HepG2 (cell line): Measurements from ENCODE around the gene NPB. TPM values are rescaled to one million over a fixed set of nuclear protein-coding genes. Genes with fewer than 3 reads are reported as not detected.

Experiments
- CTCF ChIP-seq: sonication (generic); formaldehyde crosslinking; IDR thresholded peaks from 2 replicates; pipeline ENCODE4 v1.5.0; 2020; ENCODE audit warnings: mild to moderate bottlenecking, missing genetic modification reagents, moderate library complexity
- ZNF20 ChIP-seq: sonication (generic); formaldehyde crosslinking; IDR thresholded peaks from 2 replicates; pipeline ENCODE4 v1.4.0; 2020; ENCODE audit warnings: mild to moderate bottlenecking, moderate library complexity, missing genetic modification reagents
- ZNF646 ChIP-seq: sonication (generic); formaldehyde crosslinking; IDR thresholded peaks from 2 replicates; pipeline ENCODE4 v1.9.0; 2021; ENCODE audit warnings: mild to moderate bottlenecking, missing genetic modification reagents
- ZNF773 ChIP-seq: sonication (generic); formaldehyde crosslinking; IDR thresholded peaks from 2 replicates; pipeline ENCODE4 v1.4.0; 2020; ENCODE audit warnings: missing genetic modification reagents, borderline replicate concordance
- polyA plus RNA-seq, 8 experiments: library from polyadenylated mRNA; depleted of rRNA in 3 of 8; stranded (reverse) in 7 of 8; unstranded in 1 of 8; fragments of >200 nt; fragmentation: Illumina TruSeq in 4 of 8; extraction: Trizol in 4 of 8; gene quantifications; 2 replicates each; pipeline versions ENCODE4 v1.2.1 to v1.2.3, GENCODE V29; 2011 to 2016; ENCODE audit warnings: low read depth in 4 of 8, missing spikeins in 1 of 8, mixed read lengths in 1 of 8; ENCODE audit not compliant: insufficient read depth in 1 of 8
- total RNA-seq, 5 experiments: library from RNA; depleted of rRNA; stranded (reverse); fragments of >200 nt; fragmentation: Illumina TruSeq; extraction: Trizol; gene quantifications; 2 replicates each; pipeline ENCODE4 v1.2.3, GENCODE V29; 2016; ENCODE audit warnings: low read depth in 1 of 5
- TF ChIP-seq, protein P1 (sequence below), 2 experiments: fragments of 450-650 bp in 1 of 2; sonication (generic) in 1 of 2; formaldehyde crosslinking in 1 of 2; IDR thresholded peaks; 2 replicates each; pipeline versions ENCODE4 v1.6.1 to v1.8.0; 2016 to 2022; ENCODE audit warnings: antibody characterized with exemption in 1 of 2, mild to moderate bottlenecking in 1 of 2, missing genetic modification reagents in 1 of 2

NPB gene
- total and polyA plus RNA-seq, 2 of the 13 experiments (the other 11 are each of a cell fraction or from before 2014, with no cell fraction given) = 0.11 to 0.93 TPM

DNA sequence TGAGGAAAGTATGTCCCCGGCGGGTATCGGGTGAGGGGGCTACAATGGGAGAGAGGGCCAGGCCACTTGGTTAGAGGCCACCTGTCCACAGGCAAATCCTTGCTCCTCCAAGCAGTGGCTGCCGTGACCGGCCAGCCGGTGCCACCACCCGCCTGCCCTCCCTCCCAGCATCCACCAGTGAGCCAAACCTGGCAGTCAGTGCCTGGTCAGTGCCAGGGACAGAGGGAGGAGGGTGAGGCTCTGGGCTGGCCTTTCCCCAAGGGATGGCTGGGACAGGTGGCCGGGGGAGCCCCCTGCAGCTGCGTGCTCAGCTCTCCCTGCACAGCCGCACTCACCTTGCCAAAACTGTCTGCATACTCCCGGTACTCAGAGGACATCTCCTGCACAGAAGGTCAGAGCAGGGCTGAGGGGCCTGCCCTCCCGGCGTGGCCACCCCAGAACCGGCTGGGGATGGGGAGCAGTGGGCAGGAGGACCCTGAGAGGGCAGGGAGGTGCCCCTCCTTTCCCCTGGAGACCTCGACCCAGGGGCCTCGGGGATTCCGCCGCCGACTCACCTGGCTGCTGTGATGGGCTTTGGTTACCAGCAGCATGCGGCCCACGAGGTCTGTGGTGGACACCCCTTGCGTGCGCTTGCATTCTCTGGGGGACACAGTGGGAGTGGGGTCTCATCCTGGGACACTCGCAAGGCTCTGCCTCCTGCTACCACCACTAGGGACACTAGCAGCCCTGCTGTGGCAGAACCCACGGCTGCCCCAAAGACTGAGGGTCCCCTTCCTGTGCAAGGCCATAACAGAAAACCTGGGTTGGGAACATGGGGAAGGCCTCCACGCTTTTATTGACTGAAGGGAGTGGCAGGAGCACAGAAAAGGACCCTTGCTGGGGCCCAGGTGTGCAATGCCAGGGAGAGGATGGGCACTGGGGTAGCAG is 5.4 kb downstream of the NPB start (continued):
- TF ChIP-seq, protein P1, sequence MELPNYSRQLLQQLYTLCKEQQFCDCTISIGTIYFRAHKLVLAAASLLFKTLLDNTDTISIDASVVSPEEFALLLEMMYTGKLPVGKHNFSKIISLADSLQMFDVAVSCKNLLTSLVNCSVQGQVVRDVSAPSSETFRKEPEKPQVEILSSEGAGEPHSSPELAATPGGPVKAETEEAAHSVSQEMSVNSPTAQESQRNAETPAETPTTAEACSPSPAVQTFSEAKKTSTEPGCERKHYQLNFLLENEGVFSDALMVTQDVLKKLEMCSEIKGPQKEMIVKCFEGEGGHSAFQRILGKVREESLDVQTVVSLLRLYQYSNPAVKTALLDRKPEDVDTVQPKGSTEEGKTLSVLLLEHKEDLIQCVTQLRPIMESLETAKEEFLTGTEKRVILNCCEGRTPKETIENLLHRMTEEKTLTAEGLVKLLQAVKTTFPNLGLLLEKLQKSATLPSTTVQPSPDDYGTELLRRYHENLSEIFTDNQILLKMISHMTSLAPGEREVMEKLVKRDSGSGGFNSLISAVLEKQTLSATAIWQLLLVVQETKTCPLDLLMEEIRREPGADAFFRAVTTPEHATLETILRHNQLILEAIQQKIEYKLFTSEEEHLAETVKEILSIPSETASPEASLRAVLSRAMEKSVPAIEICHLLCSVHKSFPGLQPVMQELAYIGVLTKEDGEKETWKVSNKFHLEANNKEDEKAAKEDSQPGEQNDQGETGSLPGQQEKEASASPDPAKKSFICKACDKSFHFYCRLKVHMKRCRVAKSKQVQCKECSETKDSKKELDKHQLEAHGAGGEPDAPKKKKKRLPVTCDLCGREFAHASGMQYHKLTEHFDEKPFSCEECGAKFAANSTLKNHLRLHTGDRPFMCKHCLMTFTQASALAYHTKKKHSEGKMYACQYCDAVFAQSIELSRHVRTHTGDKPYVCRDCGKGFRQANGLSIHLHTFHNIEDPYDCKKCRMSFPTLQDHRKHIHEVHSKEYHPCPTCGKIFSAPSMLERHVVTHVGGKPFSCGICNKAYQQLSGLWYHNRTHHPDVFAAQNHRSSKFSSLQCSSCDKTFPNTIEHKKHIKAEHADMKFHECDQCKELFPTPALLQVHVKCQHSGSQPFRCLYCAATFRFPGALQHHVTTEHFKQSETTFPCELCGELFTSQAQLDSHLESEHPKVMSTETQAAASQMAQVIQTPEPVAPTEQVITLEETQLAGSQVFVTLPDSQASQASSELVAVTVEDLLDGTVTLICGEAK (IDR thresholded peaks at IDR 0.05) = no peak
- TF ChIP-seq, protein P1 (CRISPR knock-in tag; IDR thresholded peaks at IDR 0.05) = no peak
- no peak for TF ChIP-seq ZNF20 (CRISPR knock-in tag)
- 0 out of 2 replicates have a peak, but pooled peaks have one; percentile 33 for TF ChIP-seq ZNF646 (CRISPR knock-in tag)
- TF ChIP-seq CTCF = 0 out of 2 replicates have a peak, but pooled peaks have one; percentile 7
- peak; percentile 41; the same call in 1 of the 2 replicates for TF ChIP-seq ZNF773 (CRISPR knock-in tag)
